Stimulated activated CD4-positive, alpha-beta T cell treated with anti-CD3 and anti-CD28 coated beads, Interleukin-4, amount 100 ng/mL, for 4 hours (primary cell): Measurements from ENCODE around the gene TRMT1.
"Not testable (repeated sequence)": the region's sequence is repeated elsewhere in the genome, so short reads cannot be mapped to it uniquely, and the experiment has no call there.

ENCODE experiments used
- DNase-seq, 2 experiments: peaks; one replicate each; pipeline ENCODE4 v3.0.0-alpha.2; 2020

TRMT1 gene

GRCh38 chr19:13116282-13117175, at the start of gene TRMT1:
Gene TRMT1 (minus strand): TSS chr19:13116740. CDS start chr19:13116399, 341 bp downstream.
- peak; percentile 87 to 93 for DNase-seq

DNA sequence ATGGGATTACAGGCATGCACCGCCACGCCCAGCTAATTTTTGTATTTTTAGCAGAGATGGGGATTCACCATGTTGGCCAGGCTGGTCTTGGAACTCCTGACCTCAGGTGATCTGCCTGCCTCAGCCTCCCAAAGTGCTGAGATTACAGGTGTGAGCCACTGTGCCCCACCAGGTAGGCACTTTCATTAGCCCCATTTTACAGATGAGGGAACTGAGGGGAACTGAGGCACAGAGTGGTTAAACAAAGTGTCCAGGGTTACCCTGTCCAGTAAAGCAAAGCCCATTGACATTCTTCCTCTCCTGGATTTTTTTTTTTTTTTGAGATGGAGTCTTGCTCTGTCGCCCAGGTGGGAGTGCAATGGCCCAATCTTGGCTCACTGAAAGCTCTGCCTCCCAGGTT, 49.6 kb upstream of the TRMT1 start:
- not testable (repeated sequence) for DNase-seq

- no peak for DNase-seq
These were observed 48.8 kb upstream of the TRMT1 start for GRCh38 chr19:13165162-13165997.

- peak in 1 of 2 experiments; percentile 30 for DNase-seq
These were observed 48.0 kb upstream of the TRMT1 start for GRCh38 chr19:13164343-13165161.

DNA sequence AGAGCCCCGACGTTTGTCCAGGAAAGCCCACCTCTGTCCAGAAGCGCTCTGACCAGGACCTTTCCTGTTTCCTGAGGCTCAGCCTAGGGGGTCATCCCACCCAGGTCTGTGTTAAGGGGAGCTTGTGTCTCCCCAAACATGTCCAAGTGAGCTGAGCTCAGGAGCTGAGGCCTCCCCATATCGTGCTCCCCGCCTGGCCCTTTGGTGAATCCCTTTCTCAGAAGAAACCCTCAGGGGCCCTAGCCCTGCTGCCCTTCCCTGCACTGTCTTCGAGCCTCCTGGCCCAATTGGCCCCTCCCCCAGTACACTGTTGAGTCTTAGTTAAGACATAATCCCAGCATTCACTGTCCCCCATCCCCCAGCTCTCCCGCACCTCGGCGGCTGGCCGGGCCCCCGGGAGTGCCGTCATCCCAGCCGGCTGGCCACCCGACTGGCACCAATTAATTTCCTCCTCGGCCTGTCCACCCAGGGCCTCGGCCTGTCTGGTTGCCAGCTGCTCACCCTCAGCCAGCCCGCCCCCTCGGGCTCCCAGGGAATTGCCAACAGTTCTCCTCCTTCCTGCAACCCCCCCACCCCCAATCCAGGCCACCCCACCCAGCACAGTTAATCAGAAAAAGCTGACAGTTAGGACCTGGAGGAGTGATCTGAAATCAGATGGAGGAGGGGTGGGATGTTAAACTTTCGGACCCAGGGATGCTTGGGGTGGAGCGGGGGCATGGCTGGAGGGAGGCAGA, 47.2 kb upstream of the TRMT1 start:
- DNase-seq = peak; percentile 24 to 31

DNA sequence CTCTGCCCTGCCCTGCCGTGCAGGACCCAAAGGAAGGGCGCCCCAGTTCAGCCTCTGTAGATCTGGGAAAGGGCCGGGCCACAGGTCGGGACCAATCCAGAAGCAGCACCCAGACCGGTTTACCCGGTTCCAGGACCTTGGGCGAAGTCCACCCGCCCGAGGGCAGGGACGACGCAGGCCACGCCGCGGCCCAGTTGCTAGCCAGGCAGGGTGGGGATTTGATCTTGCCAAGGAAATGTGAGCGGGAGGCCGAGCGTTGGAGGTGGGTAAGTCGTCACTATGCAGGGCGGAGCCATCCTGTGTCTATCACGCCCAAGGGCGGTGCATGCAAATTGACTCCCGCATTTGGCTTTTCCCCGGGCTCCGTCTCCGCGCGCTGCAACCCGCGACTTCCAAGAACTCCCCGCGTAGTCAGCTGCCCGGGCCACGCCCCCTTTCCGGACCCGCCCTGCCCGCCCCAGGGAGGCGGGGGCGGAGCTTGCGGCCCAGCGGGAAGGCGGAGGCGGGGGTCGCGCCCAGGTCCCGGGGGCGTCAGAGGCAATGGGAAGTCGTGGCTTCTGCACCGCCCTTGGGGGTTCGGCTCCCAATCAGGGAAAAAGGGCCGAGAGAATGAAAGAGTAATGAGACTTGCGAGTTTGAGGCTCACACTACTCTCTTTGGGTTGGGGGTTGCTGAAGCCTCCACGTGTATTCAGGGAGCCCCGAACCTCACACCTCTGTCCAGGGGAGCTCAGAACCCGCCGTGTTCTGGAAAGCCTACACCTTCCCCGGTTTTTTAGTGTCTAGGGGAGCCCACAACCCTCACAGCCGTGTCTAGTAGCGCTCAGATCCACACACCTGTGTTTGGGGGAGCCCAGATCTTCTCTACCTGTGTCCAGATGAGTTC, 46.4 kb upstream of the TRMT1 start:
- DNase-seq = peak; percentile 83 to 93

DNA sequence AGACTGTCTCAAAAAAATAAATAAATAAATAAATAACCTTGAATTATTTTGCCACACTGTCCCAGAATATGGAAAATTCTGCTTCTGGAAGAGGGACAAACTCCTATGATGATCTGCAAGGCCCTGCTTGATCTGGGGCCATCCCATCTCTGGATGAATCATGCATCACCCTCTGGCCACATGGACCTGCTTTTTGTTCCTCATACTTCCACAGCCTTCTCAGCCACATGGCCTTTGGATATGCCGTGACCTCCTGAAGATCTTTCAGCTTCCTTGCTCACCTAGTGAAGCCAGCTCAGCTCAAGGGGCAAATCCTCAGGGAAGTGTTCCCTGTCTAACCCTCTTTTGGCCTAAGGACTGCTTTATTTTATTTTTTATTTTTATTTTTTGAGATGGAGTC, 44.0 kb upstream of the TRMT1 start:
- DNase-seq = no peak

- DNase-seq = no peak
These were observed 43.2 kb upstream of the TRMT1 start for GRCh38 chr19:13159713-13160112.

- peak; percentile 63 to 74 for DNase-seq
These were observed 39.2 kb upstream of the TRMT1 start for GRCh38 chr19:13155472-13156359.

- peak; percentile 71 to 79 for DNase-seq
These were observed 38.5 kb upstream of the TRMT1 start for GRCh38 chr19:13154911-13155471.

GRCh38 chr19:13154241-13154778, 37.8 kb upstream of the TRMT1 start:
- peak; percentile 61 to 63 for DNase-seq

DNA sequence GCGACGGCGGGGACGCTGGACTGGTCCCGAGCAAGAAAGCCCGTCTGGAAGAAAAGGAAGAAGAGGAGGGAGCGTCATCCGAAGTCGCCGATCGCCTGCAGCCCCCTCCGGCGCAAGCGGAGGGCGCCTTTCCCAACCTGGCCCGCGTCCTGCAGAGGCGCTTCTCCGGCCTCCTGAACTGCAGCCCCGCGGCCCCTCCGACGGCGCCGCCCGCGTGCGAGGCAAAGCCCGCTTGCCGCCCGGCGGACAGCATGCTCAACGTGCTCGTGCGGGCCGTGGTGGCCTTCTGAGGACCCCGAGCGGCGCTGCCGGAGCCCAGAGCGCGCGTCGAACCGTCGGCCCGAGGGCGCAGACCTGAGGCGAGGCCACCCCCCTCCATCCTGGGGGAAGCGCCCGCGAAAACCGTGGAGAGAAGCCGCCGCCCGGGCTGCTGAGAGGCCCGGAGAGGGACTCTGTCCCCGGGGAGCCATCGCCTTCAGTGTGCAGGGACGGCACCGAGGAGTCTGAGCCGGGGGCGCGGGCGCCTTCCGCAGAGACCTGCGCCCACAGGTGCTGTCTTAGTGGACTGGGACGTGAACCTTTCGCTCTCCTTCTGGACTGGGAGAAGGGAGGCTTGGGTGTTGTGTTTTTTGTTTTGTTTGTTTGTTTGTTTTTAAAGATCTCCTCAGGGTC, 37.2 kb upstream of the TRMT1 start:
- DNase-seq = peak; percentile 16 to 32

GRCh38 chr19:13152974-13153568, 36.5 kb upstream of the TRMT1 start:
- peak; percentile 92 to 95 for DNase-seq

GRCh38 chr19:13152356-13152973, 35.9 kb upstream of the TRMT1 start:
- no peak for DNase-seq

- DNase-seq = peak; percentile 94
These were observed 35.2 kb upstream of the TRMT1 start for GRCh38 chr19:13151605-13152355.

- DNase-seq = peak; percentile 23 to 29
These were observed 34.5 kb upstream of the TRMT1 start for GRCh38 chr19:13150931-13151604.
